Embryonic facial prominence (tissue), 1 donor: Measurements from ENCODE around the gene ERMAP.
"Not testable (repeated sequence)": the region's sequence is repeated elsewhere in the genome, so short reads cannot be mapped to it uniquely, and the experiment has no call there.

Source experiments
- DNase-seq: peaks from one replicate; pipeline ENCODE4 v3.0.0-alpha.2; 2016; ENCODE audit errors: extremely low spot score

Gene ERMAP

GRCh38 chr1:42845193-42845592 is 28.3 kb downstream of the ERMAP start:
- DNase-seq, result no peak

GRCh38 chr1:42845866-42846256 is 28.9 kb downstream of the ERMAP start:
- no peak for DNase-seq

- peak; percentile 95 for DNase-seq
Measured at GRCh38 chr1:42846257-42847110, 29.6 kb downstream of the ERMAP start, which contains the start of gene ZNF691. Gene ZNF691, plus strand, starts transcription at chr1:42846613. Its CDS starts 3,046 bp downstream, at chr1:42849659.

- no peak for DNase-seq
Measured at GRCh38 chr1:42847111-42847595, 30.2 kb downstream of the ERMAP start.

GRCh38 chr1:42847721-42848460 is 31.0 kb downstream of the ERMAP start:
- DNase-seq, result no peak

GRCh38 chr1:42848823-42849537 is 32.1 kb downstream of the ERMAP start:
- no peak for DNase-seq

GRCh38 chr1:42849944-42850343 is 33.0 kb downstream of the ERMAP start:
- DNase-seq, result no peak

GRCh38 chr1:42851420-42851819 is 34.5 kb downstream of the ERMAP start:
- no peak for DNase-seq

GRCh38 chr1:42851960-42852607 is 35.2 kb downstream of the ERMAP start:
- no peak for DNase-seq

GRCh38 chr1:42852608-42852980 is 35.7 kb downstream of the ERMAP start:
- no peak for DNase-seq

- no peak for DNase-seq
Measured at GRCh38 chr1:42853116-42853884, 36.4 kb downstream of the ERMAP start.

- not testable (repeated sequence) for DNase-seq
Measured at GRCh38 chr1:42856554-42856953, 39.6 kb downstream of the ERMAP start.

GRCh38 chr1:42859366-42859765 is 42.4 kb downstream of the ERMAP start:
- DNase-seq, result not testable (repeated sequence)

GRCh38 chr1:42860339-42861013 is 43.6 kb downstream of the ERMAP start:
- no peak for DNase-seq

GRCh38 chr1:42861014-42861399 is 44.1 kb downstream of the ERMAP start:
- DNase-seq, result no peak

GRCh38 chr1:42866549-42866948 is 49.6 kb downstream of the ERMAP start:
- no peak for DNase-seq

- DNase-seq, result not testable (repeated sequence)
Measured at GRCh38 chr1:42868466-42868865, 51.5 kb downstream of the ERMAP start.

- not testable (repeated sequence) for DNase-seq
Measured at GRCh38 chr1:42869254-42869653, 52.3 kb downstream of the ERMAP start.

GRCh38 chr1:42869751-42870150 is 52.8 kb downstream of the ERMAP start:
- not testable (repeated sequence) for DNase-seq

- DNase-seq, result not testable (repeated sequence)
Measured at GRCh38 chr1:42873108-42873507, 56.2 kb downstream of the ERMAP start.
